COLO668 (cell line): ENCODE results near the gene CMTM3.
A peak's percentile ranks its signal among the peaks of the same experiment; 100 is the strongest.
"Not testable (repeated sequence)": the region's sequence is repeated elsewhere in the genome, so short reads cannot be mapped to it uniquely, and the experiment has no call there.

ENCODE experiments used
- DNase-seq: peaks from one replicate; lab custom pipeline; 2025; ENCODE audit not compliant: unreplicated experiment; lab: John Stamatoyannopoulos, UW

The CMTM3 gene

GRCh38 chr16:66581246-66581952 lies 23.1 kb upstream of the CMTM3 start:
- no peak for DNase-seq

GRCh38 chr16:66585481-66586239 lies 18.8 kb upstream of the CMTM3 start:
- no peak for DNase-seq

DNA sequence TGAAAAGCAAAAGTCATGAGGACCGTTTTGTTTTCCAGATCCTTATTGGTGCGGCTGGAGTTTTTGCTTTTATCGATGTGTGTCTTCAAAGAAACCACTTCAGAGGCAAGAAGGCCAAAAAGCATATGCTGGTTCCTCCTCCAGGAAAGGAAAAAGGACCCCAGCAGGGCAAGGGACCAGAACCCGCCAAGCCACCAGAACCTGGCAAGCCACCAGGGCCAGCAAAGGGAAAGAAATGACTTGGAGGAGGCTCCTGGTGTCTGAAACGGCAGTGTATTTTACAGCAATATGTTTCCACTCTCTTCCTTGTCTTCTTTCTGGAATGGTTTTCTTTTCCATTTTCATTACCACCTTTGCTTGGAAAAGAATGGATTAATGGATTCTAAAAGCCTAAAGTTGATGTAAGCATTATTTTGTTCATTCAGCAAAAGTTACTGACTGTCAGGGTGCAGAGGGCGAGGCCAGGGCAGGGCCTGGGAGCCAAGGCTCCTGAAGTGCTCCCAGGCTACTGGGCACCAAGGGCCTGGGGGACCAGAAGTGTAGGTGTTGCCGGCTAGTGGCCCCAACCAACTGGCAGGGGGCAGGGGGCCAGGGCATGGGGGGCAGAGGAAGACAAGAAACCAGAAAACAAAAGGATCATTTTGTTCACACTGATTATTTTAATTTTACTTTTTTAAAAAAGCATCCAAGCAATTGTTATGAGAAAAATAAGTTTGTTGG lies 16.5 kb upstream of the CMTM3 start:
- no peak for DNase-seq

DNA sequence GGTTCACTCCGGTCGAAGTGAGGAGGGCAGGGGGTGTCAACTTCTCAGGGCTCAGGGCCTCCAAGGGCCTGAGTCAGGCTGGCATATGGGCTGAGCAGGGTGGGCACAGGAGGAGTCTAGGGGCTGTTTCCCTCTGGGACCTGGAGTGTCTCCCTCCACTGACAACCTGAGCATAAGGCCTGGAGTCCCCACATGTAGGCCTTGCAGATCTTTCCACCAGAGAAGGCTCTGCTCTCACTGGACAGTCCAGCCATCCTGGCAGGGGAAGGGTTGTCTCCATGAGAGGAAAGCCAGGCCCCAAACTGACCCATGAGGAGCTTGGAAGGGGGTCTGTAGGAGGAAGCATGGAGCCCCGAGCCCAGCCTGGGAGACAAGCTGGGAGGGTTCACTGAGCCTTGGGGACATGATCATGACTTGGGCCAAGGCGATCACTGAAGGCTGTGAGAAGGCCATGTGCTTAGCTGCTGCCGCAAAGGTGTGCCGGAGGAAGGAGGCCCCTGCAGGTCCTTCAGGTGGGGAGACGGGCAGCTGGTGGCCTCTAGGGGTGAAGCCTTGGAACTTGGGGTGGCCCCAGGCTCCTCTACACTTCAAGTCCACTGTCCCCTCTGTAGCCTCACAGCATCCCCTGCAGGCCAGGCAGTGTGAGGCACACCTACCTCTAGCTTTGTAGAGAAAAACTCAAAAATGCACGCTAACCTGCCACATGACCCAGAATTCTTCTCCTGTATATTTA lies 15.4 kb upstream of the CMTM3 start:
- no peak for DNase-seq

DNA sequence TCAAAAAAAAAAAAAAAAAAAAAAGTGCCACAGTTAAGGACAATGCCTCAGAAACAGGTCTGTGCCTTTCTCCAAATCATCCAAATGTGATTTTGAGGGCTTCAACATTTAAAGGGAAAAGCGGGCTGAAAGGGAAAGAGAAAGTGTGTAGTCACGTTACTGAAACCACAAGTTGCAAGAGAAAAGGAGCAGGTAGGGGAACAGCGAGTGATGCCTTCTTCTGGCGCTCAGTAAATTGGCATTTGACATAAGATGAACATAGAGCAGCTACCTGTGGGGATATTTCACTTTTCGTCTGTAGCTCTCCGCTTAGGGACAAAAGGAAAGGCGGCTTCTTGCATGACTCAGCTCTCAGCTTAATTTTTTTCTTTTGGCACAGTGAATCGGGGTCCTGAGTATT lies 14.2 kb upstream of the CMTM3 start:
- DNase-seq = no peak

- no peak for DNase-seq
These were observed 13.5 kb upstream of the CMTM3 start for GRCh38 chr16:66591018-66591417.

GRCh38 chr16:66592241-66592640 lies 12.3 kb upstream of the CMTM3 start:
- DNase-seq = no peak

- no peak for DNase-seq
These were observed 11.7 kb upstream of the CMTM3 start for GRCh38 chr16:66592814-66593213.

DNA sequence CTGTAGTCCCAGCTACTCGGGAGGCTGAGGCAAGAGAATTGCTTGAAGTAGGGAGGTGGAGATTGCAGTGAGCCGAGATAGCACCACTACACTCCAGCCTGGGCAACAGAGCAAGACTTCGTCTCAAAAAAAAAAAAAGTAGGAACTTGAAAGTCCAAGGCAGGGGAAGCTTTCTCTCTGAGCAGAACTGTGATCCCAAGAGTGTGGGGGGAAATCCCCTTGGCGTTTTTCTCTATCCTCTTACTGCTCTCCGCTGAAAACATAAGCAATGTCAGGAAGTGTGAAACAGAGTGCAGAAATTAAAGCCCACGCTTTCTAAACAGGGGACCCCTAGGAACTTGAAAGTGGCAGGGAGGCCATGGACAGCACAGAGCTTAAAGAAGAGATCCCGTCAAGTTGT lies 9.8 kb upstream of the CMTM3 start:
- no peak for DNase-seq

GRCh38 chr16:66596559-66596958 lies 7.9 kb upstream of the CMTM3 start:
- not testable (repeated sequence) for DNase-seq

DNA sequence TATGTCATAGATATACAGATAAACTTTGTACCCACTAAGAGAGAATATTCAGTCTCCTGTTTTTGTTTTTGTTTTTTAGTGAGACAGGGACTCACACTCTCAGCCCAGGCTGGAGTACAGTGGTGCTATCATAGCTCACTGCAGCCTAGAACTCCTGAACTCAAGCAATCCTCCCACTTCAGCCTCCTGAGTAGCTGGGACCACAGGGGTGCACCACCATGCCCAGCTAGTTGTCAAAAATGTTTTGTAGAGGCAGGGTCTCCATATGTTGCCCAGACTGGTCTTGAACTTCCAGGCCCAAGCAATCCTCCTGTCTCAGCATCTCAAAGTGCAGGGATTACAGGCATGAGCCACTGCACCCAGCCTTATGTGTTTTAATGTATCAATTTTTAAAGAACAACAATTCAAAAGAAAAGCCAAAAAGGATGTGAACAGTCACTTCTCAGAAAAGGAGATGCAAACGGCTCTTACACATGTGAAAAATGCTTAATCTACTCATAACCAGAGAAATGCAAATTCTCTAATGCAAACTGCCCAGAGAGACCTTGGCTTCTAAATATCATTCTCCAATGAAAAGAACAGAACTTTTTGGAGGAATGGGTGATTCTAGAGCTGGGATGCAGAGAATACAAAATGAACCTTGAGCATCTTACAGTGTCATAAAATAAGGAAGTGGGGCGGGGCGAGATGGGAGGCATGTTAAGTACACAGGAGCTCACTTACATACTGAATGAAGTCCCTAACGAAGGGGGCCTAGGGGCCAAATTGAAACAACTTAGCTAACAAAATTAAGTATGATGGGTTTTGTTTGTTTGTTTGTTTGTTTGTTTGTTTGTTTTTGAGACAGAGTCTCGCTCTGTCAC lies 7.3 kb upstream of the CMTM3 start:
- DNase-seq = no peak

GRCh38 chr16:66598111-66598510 lies 6.4 kb upstream of the CMTM3 start:
- no peak for DNase-seq

DNA sequence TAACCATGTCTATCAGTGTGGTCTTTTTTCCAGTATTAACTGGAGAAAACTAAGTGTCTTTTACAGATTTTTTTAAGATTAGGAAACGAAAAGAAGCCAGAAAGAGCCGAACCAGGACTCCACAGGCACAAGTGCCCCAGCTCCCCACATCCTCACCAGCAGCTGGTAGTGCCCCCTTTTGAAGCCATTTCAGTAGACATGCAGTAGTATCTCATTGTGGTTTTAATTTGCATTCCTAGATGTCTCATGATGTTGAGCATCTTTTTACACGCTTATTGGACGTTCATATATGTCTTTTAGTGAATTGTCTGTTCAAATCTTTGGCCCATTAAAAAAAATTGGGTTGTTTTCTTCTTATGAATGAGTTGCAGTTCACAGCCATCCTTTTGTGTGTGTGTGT lies 4.8 kb upstream of the CMTM3 start:
- DNase-seq = no peak

DNA sequence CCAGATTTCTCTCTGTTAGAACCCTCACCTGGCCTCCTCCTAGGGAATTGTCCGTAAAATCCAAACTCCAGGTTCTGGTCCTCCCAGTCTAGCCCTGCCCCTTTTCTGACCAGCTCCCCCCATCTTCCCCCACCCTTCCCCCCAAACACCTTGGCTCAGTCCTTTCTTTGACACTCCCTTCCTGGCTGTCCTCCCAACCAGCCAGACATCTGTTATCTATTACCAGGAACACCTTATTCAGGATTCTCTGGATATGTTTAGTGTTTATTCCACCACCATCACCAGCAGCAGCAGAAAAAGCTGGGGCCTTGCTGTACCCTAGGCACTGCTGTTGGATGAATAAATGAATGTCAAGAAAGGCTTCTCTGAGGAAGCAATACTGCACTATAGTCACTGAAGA lies 4.0 kb upstream of the CMTM3 start:
- no peak for DNase-seq

DNA sequence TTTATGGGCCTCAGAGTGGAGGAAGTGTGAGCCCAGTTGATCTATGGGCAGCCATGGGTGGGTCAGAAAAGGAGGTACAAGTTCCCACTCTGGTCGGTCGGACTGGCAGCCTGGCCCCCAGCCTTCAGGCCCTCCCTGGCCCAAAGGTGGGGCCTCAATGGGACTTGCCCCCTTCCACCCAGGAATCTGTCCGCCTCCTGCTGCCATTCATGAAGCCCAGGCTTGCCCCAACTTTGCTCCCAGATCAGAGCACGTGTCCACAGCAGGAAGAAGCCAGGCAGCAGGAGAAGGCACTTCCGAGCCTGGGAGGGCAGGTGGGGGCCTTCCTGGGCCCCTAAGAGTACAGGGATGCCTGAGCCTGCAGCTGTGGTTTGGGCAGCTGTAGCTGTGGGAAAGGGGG lies 3.0 kb upstream of the CMTM3 start:
- DNase-seq = no peak

DNA sequence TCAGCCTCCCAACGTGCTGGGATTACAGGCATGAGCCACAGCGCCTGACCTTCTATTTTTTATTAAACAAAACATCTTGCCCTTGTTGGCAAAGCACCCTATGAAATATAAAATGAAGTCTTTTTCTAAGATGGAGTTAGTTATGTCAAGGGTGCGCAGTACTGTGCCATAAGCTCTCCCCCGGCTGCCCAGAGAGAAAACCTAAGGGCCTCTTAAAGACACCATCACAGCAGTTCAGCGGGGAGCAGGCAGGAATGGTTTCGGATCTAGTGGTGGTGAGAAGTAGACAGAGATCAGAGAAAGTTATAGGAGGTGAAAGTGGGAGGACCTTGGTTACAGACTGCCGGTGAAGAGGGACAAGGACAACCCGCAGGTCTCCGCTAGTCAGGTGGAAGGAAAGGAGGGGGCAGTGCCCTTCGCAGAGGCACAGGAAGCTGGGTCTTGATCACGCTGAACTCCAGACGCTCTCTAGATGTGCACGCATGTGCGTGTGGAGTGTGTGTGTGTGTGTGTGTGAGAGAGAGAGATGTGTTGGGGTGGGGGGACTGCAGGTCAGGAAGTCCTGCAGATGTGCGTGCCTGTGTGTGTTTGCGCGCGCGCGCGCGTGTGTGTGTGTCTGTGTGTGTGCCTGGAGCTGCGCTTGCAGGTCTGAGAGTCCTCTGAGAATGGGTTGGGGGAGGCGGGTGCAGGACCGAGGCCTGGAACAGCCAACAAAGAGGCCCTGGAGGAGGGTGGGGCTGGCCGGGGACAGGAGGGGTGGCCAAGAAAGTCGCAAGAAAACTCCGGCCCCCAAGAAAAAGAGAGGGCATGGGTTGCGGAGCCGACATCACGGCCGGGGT lies 748 bp upstream of the CMTM3 start:
- DNase-seq = peak; percentile 23

GRCh38 chr16:66605177-66605978 lies 874 bp downstream of the CMTM3 start:
- peak; percentile 26 for DNase-seq

GRCh38 chr16:66605979-66606751 lies 1.7 kb downstream of the CMTM3 start:
- DNase-seq = no peak
